Activated T-cell treated with anti-CD3 and anti-CD28 coated beads, Interleukin-2, amount 50 U/mL, for 4 hours (primary cell): ENCODE measurements around the gene SLC24A4. TPM values are rescaled to one million over a fixed set of nuclear protein-coding genes. Genes with fewer than 3 reads are reported as not detected.

ENCODE experiments used
- ATAC-seq, 2 donors: fragments of 200-7000 bp; cut with Tn5 transposase; one replicate each; pipeline ENCODE4 v1.10.0; 2021
- DNase-seq: peaks from one replicate; pipeline ENCODE4 v3.0.0-alpha.2; 2020
- H3K27me3 Mint-ChIP-seq: one replicate; pipeline ENCODE4 v1.8.0; 2021; ENCODE audit warnings: low read depth, mixed read lengths
- H3K36me3 Mint-ChIP-seq: one replicate; pipeline ENCODE4 v1.8.0; 2022; ENCODE audit warnings: mixed read lengths; ENCODE audit not compliant: insufficient read depth
- H3K4me1 Mint-ChIP-seq: one replicate; pipeline ENCODE4 v1.8.0; 2021; ENCODE audit warnings: low read depth, mixed read lengths
- H3K4me3 Mint-ChIP-seq: one replicate; pipeline ENCODE4 v1.8.0; 2021; ENCODE audit warnings: mild to moderate bottlenecking, moderate library complexity, mixed read lengths
- H3K9me3 Mint-ChIP-seq: one replicate; pipeline ENCODE4 v1.8.0; 2021; ENCODE audit warnings: mixed read lengths
- total RNA-seq, 3 donors: library from RNA; stranded (reverse); gene quantifications; one replicate each; pipeline ENCODE4 v1.2.1, GENCODE V29; 2021

SLC24A4 gene
- total RNA-seq, 3 donors from 2014 or later = 0.03 TPM; not detected in 2

DNA sequence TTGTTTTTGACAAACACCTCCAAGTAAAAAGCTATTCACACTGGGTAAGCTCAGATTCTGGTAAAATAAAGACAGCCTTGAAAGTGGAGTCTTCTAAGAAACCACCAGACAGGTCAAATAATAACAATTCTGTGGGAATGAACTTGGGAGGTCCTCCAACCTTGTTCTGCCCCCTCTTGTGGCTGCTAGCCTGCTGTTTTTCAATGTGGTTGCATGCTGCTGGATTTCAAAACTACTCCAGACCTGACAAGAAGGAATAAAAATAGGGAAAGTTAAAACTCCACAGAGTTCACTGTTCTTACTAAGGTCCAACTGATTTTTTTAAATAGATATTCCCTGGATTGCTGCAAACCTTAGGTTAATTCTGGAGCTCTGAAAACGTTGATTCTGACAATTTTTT is 158.4 kb downstream of the SLC24A4 start:
- peaks cover 5% of the 10 kb centered on the region for H3K27me3 Mint-ChIP-seq
- no peaks in the 10 kb centered on the region for H3K36me3 Mint-ChIP-seq
- no peak overlapping the region for H3K4me3 Mint-ChIP-seq
- H3K9me3 Mint-ChIP-seq = peaks cover 9% of the 10 kb centered on the region
- no peak for DNase-seq
- no peaks in the 10 kb centered on the region for H3K4me1 Mint-ChIP-seq
- no peak for ATAC-seq

- Mint-ChIP-seq H3K4me1 (no peaks in the 10 kb centered on the region), H3K4me3 (no peak overlapping the region), H3K36me3 (no peaks in the 10 kb centered on the region), H3K27me3 (peaks cover 5% of the 10 kb centered on the region), H3K9me3 (peaks cover 9% of the 10 kb centered on the region)
- DNase-seq = no peak
- no peak for ATAC-seq
These were observed 159.0 kb downstream of the SLC24A4 start for GRCh38 chr14:92481811-92482555.

DNA sequence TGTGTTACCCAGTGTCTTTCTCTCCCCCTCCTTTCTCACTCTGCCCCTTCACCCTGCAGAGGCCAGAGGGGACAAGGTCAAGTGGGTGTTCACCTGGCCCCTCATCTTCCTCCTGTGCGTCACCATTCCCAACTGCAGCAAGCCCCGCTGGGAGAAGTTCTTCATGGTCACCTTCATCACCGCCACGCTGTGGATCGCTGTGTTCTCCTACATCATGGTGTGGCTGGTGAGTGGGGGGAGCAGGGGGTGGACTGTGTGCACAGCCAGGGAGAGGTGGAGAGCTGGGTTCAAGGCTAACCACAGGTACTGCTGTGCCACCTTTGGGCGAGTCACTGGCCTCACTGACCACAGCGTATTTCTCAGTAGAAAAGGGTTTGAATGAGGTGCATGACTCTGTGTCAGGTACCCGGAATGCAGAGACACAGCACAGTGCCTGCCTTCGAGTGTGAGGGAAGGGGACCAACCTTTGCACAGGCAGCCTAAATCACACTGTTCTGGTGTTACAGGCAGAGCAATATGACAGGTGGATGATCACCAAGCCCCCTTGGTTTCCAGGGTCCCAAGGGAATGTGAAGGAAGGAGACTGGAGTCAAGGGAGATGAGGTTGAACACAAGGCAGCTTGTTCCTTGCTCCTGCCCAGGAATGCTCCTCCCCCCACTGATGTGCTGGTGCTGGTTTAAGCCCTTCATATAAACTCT is 159.8 kb downstream of the SLC24A4 start:
- Mint-ChIP-seq H3K36me3 (no peaks in the 10 kb centered on the region), H3K4me3 (no peak overlapping the region), H3K4me1 (no peaks in the 10 kb centered on the region), H3K27me3 (peaks cover 5% of the 10 kb centered on the region), H3K9me3 (peaks cover 9% of the 10 kb centered on the region)
- DNase-seq (no peak), ATAC-seq (no peak)

GRCh38 chr14:92484132-92484823 is 161.3 kb downstream of the SLC24A4 start:
- peaks cover under 1% of the 10 kb centered on the region for H3K9me3 Mint-ChIP-seq
- ATAC-seq = no peak
- H3K4me1 Mint-ChIP-seq = no peaks in the 10 kb centered on the region
- H3K36me3 Mint-ChIP-seq = no peaks in the 10 kb centered on the region
- DNase-seq = no peak
- peaks cover 5% of the 10 kb centered on the region for H3K27me3 Mint-ChIP-seq
- no peak overlapping the region for H3K4me3 Mint-ChIP-seq

- Mint-ChIP-seq H3K4me3 (no peak overlapping the region), H3K9me3 (no peaks in the 10 kb centered on the region), H3K27me3 (peaks cover 5% of the 10 kb centered on the region), H3K4me1 (no peaks in the 10 kb centered on the region), H3K36me3 (no peaks in the 10 kb centered on the region)
- no peak for ATAC-seq
- no peak for DNase-seq
These were observed 163.9 kb downstream of the SLC24A4 start for GRCh38 chr14:92486881-92487280.

DNA sequence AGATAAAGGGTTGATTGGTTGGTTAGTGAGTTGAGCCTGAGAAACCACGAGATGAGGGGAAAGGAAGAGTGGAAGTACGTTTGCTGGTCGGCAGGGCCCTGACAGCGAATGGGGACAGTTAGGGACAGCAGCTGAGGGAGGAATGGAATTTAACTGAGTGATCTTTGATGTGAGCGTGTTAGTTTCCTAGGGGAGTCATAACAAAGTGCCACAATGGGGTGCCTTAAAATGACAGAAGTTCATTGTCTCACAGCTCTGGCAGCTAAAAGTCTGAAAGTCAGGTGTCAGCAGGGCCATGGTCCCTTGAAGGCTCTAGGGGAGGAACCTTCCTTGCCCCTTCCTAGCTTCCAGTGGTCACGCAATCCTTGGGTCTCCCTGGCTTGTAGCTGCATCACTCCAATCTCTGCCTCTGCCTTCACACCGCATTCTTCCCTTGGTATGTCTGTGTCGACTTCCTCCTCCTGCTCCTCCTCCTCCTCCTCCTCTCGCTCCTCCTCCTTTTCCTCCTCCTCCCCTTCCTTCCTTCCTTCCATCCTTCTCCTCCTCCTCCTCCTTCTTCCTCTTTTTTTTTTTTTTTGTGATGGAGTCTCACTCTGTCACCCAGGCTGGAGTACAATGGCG is 164.7 kb downstream of the SLC24A4 start:
- Mint-ChIP-seq H3K9me3 (no peaks in the 10 kb centered on the region), H3K36me3 (no peaks in the 10 kb centered on the region), H3K27me3 (peaks cover 5% of the 10 kb centered on the region), H3K4me1 (no peaks in the 10 kb centered on the region), H3K4me3 (no peak overlapping the region)
- DNase-seq (no peak), ATAC-seq (no peak)

- ATAC-seq (no peak), DNase-seq (no peak)
- H3K4me1 Mint-ChIP-seq = no peaks in the 10 kb centered on the region
- no peaks in the 10 kb centered on the region for H3K9me3 Mint-ChIP-seq
- H3K27me3 Mint-ChIP-seq = peaks cover under 1% of the 10 kb centered on the region
- H3K4me3 Mint-ChIP-seq = no peak overlapping the region
- H3K36me3 Mint-ChIP-seq = no peaks in the 10 kb centered on the region
These were observed 166.7 kb downstream of the SLC24A4 start for GRCh38 chr14:92489394-92490238.

DNA sequence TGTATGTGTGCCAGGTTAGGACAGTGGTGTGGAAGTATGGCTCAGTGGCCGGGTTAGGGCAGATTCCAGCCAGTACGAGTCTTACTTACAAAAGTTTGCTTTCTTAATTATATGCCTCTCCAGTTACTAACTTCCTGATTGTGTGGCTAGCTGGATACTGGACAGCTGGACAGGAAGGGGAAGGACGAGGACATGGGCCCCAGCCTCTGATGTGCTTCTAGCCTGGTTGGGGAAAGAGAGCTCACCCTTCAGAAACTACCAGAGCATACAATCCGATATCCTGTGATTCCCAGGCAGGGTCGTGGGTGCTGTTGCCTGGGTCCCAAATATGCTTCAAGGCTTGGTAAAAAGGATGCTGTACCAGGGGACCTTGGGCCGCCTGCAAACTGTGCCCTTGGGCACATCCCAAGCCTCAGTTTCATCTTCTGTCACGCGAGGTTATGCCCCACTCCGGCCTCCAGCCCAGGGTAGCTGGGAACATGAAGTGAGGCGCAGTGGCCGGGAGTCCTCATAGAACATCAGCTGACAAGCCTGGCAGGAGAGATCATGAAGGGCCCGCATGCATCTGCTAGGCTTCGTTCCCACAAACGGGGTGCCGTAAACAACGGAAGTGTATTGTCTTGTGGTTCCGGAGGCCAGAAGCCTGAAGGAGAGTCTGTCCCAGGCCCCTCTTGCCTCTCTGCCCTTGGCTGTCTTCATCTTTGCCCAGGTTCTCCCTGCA is 167.4 kb downstream of the SLC24A4 start:
- Mint-ChIP-seq H3K4me3 (no peak overlapping the region), H3K36me3 (no peaks in the 10 kb centered on the region), H3K4me1 (no peaks in the 10 kb centered on the region), H3K27me3 (no peaks in the 10 kb centered on the region), H3K9me3 (no peaks in the 10 kb centered on the region)
- ATAC-seq (no peak), DNase-seq (no peak)

DNA sequence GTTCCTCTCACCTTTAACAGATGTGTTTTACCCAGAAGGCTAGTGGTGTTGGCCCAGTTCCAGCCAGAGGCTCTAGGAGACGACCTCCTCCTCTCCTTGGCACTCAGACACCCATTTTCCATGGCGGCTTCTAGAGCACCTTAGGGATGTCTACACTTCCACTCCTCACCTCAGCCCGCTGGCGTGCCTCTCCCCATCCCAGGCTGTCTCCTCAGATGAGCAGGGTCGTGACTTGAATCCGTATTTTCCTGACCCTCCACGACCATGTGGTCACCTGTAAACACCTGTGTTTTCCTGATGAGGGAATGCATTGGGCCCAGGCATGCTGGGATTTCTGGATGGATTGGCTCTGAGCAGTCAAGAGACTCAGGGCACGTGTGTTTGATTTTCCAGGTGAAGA is 168.8 kb downstream of the SLC24A4 start:
- ATAC-seq (no peak), DNase-seq (no peak)
- Mint-ChIP-seq H3K4me3 (no peak overlapping the region), H3K36me3 (no peaks in the 10 kb centered on the region), H3K4me1 (no peaks in the 10 kb centered on the region), H3K27me3 (no peaks in the 10 kb centered on the region), H3K9me3 (no peaks in the 10 kb centered on the region)

DNA sequence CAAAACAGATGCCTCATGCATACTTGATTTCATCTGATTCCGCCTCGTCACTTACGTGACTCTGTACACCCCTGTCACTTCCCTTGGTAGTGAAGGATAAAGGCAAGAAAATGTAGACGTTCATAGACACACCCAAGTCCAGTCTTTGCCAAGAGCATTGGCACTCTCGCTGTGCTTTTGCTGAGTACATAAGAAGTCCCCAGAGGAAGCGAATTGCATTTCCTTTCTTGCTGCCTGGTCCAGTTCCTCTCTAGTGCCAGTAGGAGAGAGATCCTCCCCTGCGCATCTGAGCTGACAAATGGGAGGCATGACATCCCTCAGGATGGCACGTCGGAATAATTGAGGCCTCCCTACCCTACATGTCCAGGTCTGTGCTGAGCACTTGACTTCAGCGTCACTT is 169.3 kb downstream of the SLC24A4 start:
- no peak for DNase-seq
- Mint-ChIP-seq H3K36me3 (no peaks in the 10 kb centered on the region), H3K27me3 (no peaks in the 10 kb centered on the region), H3K9me3 (no peaks in the 10 kb centered on the region), H3K4me1 (no peaks in the 10 kb centered on the region), H3K4me3 (no peak overlapping the region)
- no peak for ATAC-seq

DNA sequence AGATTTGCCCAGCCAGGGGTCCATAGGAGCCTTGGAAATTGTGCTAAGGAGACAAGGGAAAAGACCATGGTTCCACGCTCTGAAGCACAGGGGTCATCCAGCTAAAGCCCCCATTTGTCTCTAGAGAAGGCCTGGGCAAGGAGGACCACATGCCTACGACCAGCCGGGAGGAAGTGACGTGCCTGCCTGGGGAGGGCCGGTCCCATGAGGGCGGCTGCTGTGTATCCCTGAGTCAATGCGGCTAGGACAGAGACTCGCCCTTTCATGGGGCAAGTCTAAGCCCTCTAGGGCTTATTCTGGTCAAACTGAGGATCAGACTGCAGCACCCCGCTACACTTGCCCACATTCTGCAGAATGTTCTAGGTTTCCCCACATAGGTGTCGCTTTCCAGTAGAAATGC is 170.1 kb downstream of the SLC24A4 start:
- DNase-seq = no peak
- H3K4me3 Mint-ChIP-seq = no peak overlapping the region
- H3K27me3 Mint-ChIP-seq = no peaks in the 10 kb centered on the region
- no peaks in the 10 kb centered on the region for H3K4me1 Mint-ChIP-seq
- H3K9me3 Mint-ChIP-seq = no peaks in the 10 kb centered on the region
- no peak for ATAC-seq
- H3K36me3 Mint-ChIP-seq = no peaks in the 10 kb centered on the region

DNA sequence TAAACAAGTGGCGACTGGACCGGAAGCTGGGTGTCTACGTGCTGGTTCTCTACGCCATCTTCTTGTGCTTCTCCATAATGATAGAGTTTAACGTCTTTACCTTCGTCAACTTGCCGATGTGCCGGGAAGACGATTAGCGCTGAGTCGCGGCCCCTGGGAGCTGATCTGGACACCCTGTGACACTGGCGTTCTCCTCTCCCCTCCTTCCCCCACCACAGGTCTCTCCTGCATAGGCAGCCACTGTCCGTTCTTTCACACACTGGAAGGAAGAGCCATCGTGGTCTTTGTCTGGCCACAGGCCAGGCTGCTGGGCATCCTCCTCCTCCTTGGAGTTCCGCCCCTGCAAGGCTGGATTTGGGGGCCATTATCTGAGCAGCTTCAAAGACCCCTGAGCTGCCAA is 170.5 kb downstream of the SLC24A4 start:
- no peak overlapping the region for H3K4me3 Mint-ChIP-seq
- H3K36me3 Mint-ChIP-seq = no peaks in the 10 kb centered on the region
- DNase-seq = no peak
- H3K9me3 Mint-ChIP-seq = no peaks in the 10 kb centered on the region
- H3K4me1 Mint-ChIP-seq = no peaks in the 10 kb centered on the region
- no peak for ATAC-seq
- H3K27me3 Mint-ChIP-seq = no peaks in the 10 kb centered on the region

- no peaks in the 10 kb centered on the region for H3K9me3 Mint-ChIP-seq
- no peaks in the 10 kb centered on the region for H3K4me1 Mint-ChIP-seq
- no peak overlapping the region for H3K4me3 Mint-ChIP-seq
- H3K27me3 Mint-ChIP-seq = no peaks in the 10 kb centered on the region
- ATAC-seq (no peak), DNase-seq (no peak)
- no peaks in the 10 kb centered on the region for H3K36me3 Mint-ChIP-seq
These were observed 171.5 kb downstream of the SLC24A4 start for GRCh38 chr14:92494512-92494911.
